Measurements from ENCODE around the gene FAM24A. TPM values are rescaled to one million over a fixed set of nuclear protein-coding genes. Genes with fewer than 3 reads are reported as not detected.
"Not testable (repeated sequence)": the region's sequence is repeated elsewhere in the genome, so short reads cannot be mapped to it uniquely, and the experiment has no call there.

Gene FAM24A
- total RNA-seq, 1 experiment from 2014 or later: not detected

DNA sequence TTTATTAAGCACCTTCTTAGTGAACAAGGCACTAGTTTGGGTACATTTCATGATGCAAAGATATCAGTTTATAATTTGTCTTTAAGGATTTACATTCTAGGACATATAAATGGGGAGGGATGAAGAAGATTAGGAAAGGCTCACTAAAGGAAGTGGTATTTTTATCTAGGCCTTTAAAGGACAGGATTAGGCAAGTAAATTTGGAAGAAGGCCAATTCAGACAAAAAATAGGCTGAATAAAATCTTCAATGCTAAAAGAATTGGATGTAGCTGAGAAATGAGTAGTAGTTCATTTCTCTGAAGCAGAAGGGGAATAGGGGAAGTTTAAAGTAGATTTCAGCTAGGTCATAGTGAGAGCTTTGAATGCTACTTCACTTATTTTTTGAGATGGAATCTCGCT is 26.2 kb upstream of the FAM24A start:
- ChIA-PET POLR2A (ENCODE audit: unreplicated experiment) (no interaction called here), CTCF (no interaction called here)
- ATAC-seq: no peak
- Histone ChIP-seq H3K4me1 (ENCODE audit: insufficient read depth, low read length) (peaks cover 9% of the 10 kb centered on the region), H3F3A (ENCODE audit: low read length, unreplicated experiment) (no peaks in the 10 kb centered on the region), H3K9me3 (ENCODE audit: low read length) (no peaks in the 10 kb centered on the region), H4K20me1 (ENCODE audit: low read length) (no peaks in the 10 kb centered on the region), H3K27me3 (ENCODE audit: low read length) (no peaks in the 10 kb centered on the region), H3K4me3 (ENCODE audit: low read length) (no peak overlapping the region), H3K27ac (ENCODE audit: low read length) (no peak overlapping the region), H3K36me3 (ENCODE audit: low read depth, low read length) (no peaks in the 10 kb centered on the region), H3K9me2 (replicated peaks; ENCODE audit: low read length) (no peaks in the 10 kb centered on the region), H2AFZ (ENCODE audit: low read length) (no peak overlapping the region), H3K9ac (ENCODE audit: low read length) (no peak overlapping the region), H3K4me2 (ENCODE audit: low read length) (no peak overlapping the region), H3K79me2 (ENCODE audit: low read length) (peaks cover 13% of the 10 kb centered on the region)
- intact Hi-C loops (cut with micrococcal nuclease): no loop called here
- no TSS peak for BruUV-seq (replicated peaks)
- TF ChIP-seq EZH2phosphoT487 (IDR thresholded peaks at IDR 0.05; ENCODE audit: borderline replicate concordance, low read length) (no peak), CTCF (conservative IDR thresholded peaks at IDR 0.05; ENCODE audit: low read depth, low read length) (no peak), EZH2 (IDR thresholded peaks at IDR 0.05; ENCODE audit: low read length, unreplicated experiment) (no peak)
- no peak for DNase-seq

DNA sequence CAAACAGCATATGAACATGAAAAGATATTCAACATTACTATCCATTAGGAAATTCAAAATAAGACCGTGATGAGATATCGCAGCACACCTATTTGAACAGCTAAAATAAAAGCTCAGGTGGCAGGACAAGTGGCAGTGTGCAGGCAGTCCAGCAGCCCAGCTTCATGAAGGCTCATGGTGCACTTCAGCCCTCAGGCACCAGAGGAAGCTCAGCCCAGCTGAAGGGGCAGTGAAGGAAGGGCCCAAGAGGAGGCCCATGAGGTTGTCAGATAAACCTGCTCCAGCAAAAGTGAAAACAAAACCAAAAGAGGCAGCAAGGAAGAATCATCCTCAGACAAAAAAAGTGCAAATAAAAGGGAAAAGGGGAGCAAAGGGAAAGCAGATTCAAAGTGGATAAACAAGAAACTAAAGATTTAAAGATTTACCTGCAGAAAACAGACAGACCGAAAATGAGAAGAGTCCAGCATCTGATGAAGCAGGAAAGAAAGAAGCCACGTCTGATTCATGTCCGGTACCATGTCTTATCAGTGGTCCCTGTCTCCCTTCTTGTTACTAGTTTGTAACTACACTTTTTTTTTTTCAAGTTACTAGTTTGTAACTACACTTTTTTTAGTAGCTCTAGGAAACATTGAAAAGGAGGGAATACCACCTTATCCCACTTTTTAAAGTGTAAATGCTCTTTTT is 16.0 kb upstream of the FAM24A start:
- intact Hi-C loops (cut with micrococcal nuclease): no loop called here
- H3K27me3 ChIP-seq (ENCODE audit: low read length): no peaks in the 10 kb centered on the region
- H3K4me3 ChIP-seq (ENCODE audit: low read length): no peak overlapping the region
- no peaks in the 10 kb centered on the region for H3K9me3 ChIP-seq (ENCODE audit: low read length)
- H3K27ac ChIP-seq (ENCODE audit: low read length): no peak overlapping the region
- H3F3A ChIP-seq (ENCODE audit: low read length, unreplicated experiment): no peaks in the 10 kb centered on the region
- H3K79me2 ChIP-seq (ENCODE audit: low read length): no peaks in the 10 kb centered on the region
- DNase-seq: no peak
- H3K9ac ChIP-seq (ENCODE audit: low read length): no peak overlapping the region
- no TSS peak for BruUV-seq (replicated peaks)
- ChIA-PET POLR2A (ENCODE audit: unreplicated experiment) (no interaction called here), CTCF (no interaction called here)
- peak; percentile 27 for ATAC-seq
- H3K36me3 ChIP-seq (ENCODE audit: low read depth, low read length): no peaks in the 10 kb centered on the region
- no peaks in the 10 kb centered on the region for H3K9me2 ChIP-seq (replicated peaks; ENCODE audit: low read length)
- H4K20me1 ChIP-seq (ENCODE audit: low read length): no peaks in the 10 kb centered on the region
- no peak overlapping the region for H2AFZ ChIP-seq (ENCODE audit: low read length)
- no peak overlapping the region for H3K4me2 ChIP-seq (ENCODE audit: low read length)
- TF ChIP-seq CTCF (conservative IDR thresholded peaks at IDR 0.05; ENCODE audit: low read depth, low read length) (no peak), EZH2 (IDR thresholded peaks at IDR 0.05; ENCODE audit: low read length, unreplicated experiment) (no peak), EZH2phosphoT487 (IDR thresholded peaks at IDR 0.05; ENCODE audit: borderline replicate concordance, low read length) (no peak)
- no peaks in the 10 kb centered on the region for H3K4me1 ChIP-seq (ENCODE audit: insufficient read depth, low read length)

DNA sequence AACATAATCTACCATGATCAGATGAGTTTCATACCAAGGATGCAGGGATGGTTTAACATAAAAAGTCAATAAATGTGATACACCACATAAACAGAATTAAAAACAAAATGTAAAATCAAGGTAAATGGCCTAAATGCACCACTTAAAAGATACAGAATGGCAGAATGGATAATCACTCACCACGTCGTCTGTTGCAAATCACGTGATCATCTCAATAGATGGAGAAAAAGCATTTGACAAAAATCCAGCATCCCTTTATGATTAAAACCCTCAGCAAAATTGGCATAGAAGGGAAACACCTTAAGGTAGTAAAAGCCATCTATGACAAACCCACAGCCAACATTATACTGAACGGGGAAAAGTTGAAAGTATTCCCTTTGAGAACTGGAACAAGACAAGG is 6.5 kb upstream of the FAM24A start:
- BruUV-seq (replicated peaks); H3K4me2 ChIP-seq (ENCODE audit: low read length); H3K9me2 ChIP-seq (replicated peaks; ENCODE audit: low read length); DNase-seq; intact Hi-C loops (cut with micrococcal nuclease); POLR2A ChIA-PET (ENCODE audit: unreplicated experiment); H3K27ac ChIP-seq (ENCODE audit: low read length); H3K9ac ChIP-seq (ENCODE audit: low read length); H2AFZ ChIP-seq (ENCODE audit: low read length); H3K79me2 ChIP-seq (ENCODE audit: low read length); CTCF ChIA-PET; H4K20me1 ChIP-seq (ENCODE audit: low read length); H3K4me1 ChIP-seq (ENCODE audit: insufficient read depth, low read length); H3K4me3 ChIP-seq (ENCODE audit: low read length); H3K9me3 ChIP-seq (ENCODE audit: low read length); H3K27me3 ChIP-seq (ENCODE audit: low read length); H3F3A ChIP-seq (ENCODE audit: low read length, unreplicated experiment); H3K36me3 ChIP-seq (ENCODE audit: low read depth, low read length); ATAC-seq: not testable (repeated sequence)
